ELR (cell line): ENCODE data around the gene MEF2A.
"Not testable (repeated sequence)": the region's sequence is repeated elsewhere in the genome, so short reads cannot be mapped to it uniquely, and the experiment has no call there.

ENCODE experiments used
- DNase-seq: peaks from one replicate; pipeline ENCODE4 v3.0.0-alpha.2; 2015; ENCODE audit warnings: low read depth

MEF2A gene

DNA sequence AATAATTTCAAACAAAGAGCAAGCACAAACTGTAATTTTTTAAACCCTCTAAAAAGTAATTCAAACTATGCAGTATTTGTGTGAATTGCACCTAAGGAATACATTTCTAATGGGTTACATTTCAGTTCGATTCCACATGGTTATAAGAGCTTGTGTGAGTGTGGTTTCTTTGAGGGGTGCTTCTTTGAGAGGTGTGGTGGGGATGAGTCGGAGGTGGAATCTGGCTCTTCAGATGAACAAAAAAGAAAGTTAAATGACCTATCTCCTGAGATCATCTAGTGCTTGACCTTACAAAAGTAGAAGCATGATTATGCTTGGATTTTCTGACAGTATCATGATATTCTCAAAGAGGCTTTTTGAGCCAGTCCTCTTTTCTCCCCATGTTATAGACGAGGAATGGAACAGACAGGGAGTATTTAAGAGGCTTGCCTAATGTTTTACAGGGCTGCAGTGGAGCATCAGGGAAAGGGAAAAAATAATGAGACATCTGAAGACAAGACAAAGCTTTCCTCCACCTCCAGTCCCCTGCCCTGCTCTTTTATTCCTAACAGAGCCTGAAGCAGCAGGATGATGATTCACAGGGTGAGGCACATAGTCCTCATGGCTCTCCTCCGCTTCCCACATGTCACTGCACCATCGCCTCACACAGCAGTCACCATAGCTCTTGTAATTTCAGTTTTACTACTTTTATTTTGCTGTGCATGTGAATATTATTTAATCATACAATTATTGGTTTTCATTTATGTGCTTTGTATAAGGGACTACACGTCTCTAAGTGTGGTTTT, 85.4 kb downstream of the MEF2A start:
- peak; percentile 84 for DNase-seq

DNA sequence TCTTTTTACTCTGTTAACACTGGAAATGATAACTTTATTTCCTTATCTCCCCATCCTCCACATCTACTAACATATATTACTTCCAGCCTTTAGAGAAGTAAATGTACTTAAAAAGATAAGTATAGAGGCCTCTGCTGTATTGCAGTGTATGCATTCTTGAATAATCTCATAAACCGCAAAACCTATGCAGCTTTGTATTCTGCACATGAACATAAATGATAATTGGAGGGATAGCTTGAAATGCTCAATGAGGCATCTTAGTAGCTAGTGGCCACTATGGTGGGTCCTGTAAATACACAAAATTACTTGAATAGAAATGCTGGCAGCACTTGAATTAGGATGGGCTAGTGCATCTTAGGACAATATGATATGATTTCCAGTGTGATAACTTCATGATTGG, 90.4 kb downstream of the MEF2A start:
- no peak for DNase-seq

DNA sequence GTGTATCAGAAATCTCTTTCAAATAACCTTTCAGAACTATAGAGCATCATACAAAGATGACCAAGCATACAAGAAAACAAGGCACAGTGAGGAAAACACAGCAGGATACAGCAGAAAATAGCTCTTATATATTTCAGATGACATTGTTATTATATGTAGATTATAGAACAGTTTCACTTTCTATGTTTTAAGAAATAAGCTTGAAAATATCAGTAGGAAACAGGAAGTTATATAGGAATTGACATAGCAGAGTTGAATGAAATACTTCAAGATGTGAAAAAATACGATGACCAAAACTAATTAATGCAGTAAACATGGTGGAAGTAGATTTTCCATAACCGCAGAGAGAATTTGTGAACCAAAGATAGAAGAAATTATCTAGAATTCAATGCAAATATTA, 92.2 kb downstream of the MEF2A start:
- DNase-seq = no peak

DNA sequence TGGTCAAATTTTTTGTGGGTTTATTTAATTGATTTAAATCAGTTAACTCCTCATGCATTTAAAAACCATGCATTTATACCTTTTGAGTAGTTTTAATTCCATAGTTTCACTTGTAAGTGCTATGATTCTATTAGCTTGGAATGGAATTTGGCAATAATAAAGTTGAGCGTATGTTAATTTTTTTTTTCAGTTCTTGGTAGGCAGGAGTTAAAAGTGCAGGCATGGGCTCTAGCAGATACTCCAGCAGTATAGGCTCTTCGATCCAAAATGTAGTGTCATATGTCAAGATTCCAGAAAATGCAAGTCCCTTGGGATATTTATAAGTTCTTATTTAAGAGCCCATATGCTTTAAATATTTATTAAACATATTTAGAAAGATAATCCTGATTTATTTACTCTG, 97.1 kb downstream of the MEF2A start:
- DNase-seq = no peak

- not testable (repeated sequence) for DNase-seq
Observed at GRCh38 chr15:99666073-99666472, 100.3 kb downstream of the MEF2A start.

GRCh38 chr15:99668533-99669182, 102.9 kb downstream of the MEF2A start:
- DNase-seq = no peak

GRCh38 chr15:99669250-99669649, 103.5 kb downstream of the MEF2A start:
- no peak for DNase-seq

DNA sequence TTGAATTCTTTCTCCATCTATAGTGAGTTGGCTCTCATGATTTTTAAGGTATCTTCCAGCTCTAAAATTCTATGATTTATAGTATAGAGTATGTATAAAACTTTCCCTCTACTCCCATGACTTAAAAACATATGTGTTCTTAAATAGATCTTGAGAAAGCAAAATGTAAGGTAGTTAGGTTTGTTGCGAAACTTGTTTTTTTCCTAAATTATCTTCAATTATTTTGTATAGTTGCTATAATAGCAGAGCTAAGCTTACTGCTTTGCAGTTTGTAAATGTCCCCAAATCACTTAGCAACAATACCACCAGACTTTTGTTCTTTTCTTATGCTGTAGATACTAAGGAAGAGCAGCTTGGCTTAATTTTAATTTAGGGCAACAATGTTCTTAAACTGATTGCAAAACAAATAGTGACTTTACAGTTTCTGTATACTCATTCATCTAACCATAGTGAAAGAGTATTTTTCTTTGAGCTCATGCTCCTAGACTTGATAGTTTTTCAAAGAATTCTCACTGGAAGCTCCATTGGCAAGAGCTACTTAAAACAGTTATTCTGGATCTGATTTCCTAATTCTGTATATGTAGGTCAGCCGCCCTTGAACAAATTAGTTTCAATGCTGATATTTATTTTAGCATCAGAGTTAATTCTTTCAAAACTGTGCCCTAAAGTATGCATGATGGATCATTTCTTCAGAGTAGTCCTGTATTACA, 106.3 kb downstream of the MEF2A start:
- DNase-seq = no peak

GRCh38 chr15:99673111-99673510, 107.3 kb downstream of the MEF2A start:
- no peak for DNase-seq

DNA sequence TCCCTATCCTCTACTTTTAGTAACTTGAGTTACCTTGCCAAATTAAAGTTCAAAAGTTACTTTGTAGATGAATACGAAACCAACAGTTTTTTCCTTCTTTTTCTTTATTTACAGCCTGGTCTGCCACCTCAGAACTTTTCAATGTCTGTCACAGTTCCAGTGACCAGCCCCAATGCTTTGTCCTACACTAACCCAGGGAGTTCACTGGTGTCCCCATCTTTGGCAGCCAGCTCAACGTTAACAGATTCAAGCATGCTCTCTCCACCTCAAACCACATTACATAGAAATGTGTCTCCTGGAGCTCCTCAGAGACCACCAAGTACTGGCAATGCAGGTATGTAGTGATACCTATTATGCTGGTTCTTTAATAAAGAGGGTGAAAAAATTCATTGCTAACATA, 108.5 kb downstream of the MEF2A start:
- DNase-seq = no peak

DNA sequence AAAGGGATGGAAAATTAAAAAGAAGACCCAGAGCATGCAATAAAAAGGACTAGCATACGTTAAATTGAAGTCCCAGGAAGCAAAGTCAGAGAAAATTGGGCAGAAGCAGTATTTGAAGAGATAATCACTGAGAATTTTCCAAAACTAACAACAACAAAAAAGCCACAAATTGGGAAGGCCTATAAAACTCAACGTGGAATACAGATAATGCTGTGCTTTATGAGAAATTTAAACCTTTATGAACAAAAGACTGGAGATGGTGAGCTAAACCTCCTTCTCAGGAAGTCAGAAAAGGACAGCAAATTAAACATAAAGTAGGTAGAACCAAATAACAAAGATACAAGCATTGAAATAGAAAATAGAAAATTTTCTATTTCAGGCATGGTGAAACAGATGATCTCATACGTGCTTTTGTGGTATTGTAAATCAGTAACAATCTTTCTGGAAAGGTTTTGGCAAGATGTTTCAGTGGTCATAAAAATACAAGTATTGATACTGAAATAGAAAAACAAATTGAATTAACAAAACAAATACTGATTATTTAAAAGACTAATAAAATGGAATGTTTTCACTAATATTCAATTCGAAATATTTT, 111.9 kb downstream of the MEF2A start:
- DNase-seq = no peak

DNA sequence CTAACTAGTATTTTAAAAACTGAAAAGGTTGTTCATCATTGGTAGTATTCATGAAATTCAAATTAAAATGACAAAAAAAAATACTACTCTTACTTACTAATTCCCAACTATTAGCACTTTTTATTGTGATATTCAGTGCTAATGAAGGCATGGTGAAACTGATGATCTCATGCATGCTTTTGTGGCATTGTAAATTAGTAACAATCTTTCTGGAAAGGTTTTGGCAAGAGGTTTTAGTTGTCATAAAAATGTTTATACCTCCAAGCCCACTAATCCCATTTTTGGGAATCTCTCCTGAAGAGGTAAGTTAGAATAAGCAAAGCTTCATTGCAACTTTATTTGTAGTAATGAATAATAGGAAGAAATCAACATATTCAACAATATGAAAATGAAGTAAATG, 114.5 kb downstream of the MEF2A start:
- no peak for DNase-seq

GRCh38 chr15:99681990-99682389, 116.2 kb downstream of the MEF2A start:
- no peak for DNase-seq

- peak; percentile 79 for DNase-seq
Observed at GRCh38 chr15:99682455-99682854, 116.7 kb downstream of the MEF2A start.

DNA sequence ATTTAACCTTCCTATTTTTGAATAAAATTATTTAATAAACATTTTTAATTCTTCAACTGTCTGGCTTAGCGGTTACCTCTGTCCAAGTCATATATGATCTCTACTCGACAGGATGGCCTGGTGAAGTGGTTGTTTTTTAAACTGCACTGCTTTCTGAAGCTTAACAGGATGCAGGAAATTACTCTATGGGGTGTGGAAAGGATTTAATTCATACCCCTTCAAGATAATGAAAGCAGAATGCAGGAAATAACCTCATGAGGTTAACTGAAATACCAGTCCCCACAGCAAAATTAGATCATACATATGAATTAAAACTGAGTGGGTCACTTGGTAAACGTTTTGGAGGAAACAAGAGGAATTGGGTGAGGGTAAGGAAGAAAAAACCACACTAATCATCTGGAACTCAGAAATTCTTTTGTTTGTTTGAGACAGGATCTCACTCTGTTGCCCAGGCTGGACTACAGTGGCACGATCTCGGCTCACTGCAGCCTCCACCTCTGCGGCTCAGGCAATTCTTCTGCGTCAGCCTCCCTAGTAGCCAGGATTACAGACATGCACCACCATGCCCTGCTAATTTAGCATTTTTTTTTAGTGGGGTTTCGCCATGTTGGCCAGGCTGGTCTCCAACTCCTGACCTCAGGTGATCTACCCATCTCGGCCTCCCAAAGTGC, 117.4 kb downstream of the MEF2A start:
- DNase-seq = no peak

- DNase-seq = no peak
Observed at GRCh38 chr15:99686290-99686689, 120.5 kb downstream of the MEF2A start.

- peak; percentile 46 for DNase-seq
Observed at GRCh38 chr15:99692825-99693224, 127.0 kb downstream of the MEF2A start.

DNA sequence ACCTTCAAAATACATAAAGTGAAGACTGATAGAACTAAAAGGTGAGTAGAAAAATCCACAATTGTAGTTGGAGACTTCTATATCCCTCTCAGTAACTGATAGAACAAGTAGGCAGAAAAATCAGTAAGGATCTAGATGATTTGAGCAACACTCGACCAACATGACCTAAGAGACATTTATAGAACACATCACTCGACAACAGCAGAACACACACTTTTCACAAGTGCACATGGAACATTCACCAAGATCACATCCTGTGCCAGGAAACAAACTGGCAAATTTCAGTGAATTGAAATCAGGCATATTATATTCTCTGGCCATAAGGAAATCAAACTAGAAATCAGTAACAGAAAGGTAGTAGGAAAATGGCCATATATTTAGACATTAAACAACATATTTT, 130.3 kb downstream of the MEF2A start:
- no peak for DNase-seq

GRCh38 chr15:99702895-99703602, 137.3 kb downstream of the MEF2A start:
- peak; percentile 11 for DNase-seq

GRCh38 chr15:99703603-99704443, 138.0 kb downstream of the MEF2A start:
- DNase-seq = peak; percentile 87

DNA sequence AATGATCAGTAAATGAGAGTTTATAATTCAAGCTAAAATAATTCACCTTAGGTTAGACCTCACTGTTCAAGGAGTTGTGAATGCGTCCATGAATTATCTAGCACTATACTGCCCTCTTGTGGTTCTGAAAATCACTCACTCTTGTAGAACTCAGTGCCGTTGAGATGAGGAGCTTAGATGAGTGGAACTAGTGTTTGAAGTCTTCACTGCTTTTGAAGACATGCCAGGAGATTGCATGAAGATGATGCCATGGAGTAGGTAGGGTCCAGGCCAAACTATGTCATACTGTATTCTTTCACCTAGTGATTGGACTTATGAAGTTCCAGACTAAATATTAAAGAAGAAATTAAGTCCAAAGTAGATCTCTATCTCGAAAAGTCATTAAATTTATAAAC, 138.7 kb downstream of the MEF2A start:
- peak; percentile 87 for DNase-seq
